C4-2B (cell line): ENCODE results near the gene ADAMTS19.

Experiments
- H3K27ac ChIP-seq: fragments of 450-650 bp; 2 replicates; pipeline ENCODE4 v1.5.1; 2017
- CTCF ChIP-seq: fragments of 450-650 bp; conservative IDR thresholded peaks from 2 replicates; pipeline ENCODE4 v1.5.1; 2017; ENCODE audit warnings: mild to moderate bottlenecking
- ZFX ChIP-seq: fragments of 450-650 bp; IDR thresholded peaks from 2 replicates; pipeline ENCODE4 v1.6.1; 2017

ADAMTS19 gene

GRCh38 chr5:129431406-129431805 lies 28.7 kb upstream of the ADAMTS19 start:
- no peak for TF ChIP-seq ZFX
- no peak for TF ChIP-seq CTCF
- H3K27ac ChIP-seq: no peak overlapping the region

GRCh38 chr5:129438322-129438721 lies 21.8 kb upstream of the ADAMTS19 start:
- no peak for TF ChIP-seq ZFX
- no peak for TF ChIP-seq CTCF
- no peak overlapping the region for H3K27ac ChIP-seq

- TF ChIP-seq ZFX: no peak
- no peak overlapping the region for H3K27ac ChIP-seq
Measured at GRCh38 chr5:129440424-129440823, 19.7 kb upstream of the ADAMTS19 start.

- H3K27ac ChIP-seq: no peak overlapping the region
- TF ChIP-seq CTCF: no peak
- TF ChIP-seq ZFX: no peak
Measured at GRCh38 chr5:129441096-129441495, 19.0 kb upstream of the ADAMTS19 start.

GRCh38 chr5:129445379-129445778 lies 14.7 kb upstream of the ADAMTS19 start:
- TF ChIP-seq CTCF (no peak), ZFX (no peak)
- H3K27ac ChIP-seq: no peak overlapping the region

GRCh38 chr5:129447968-129448367 lies 12.1 kb upstream of the ADAMTS19 start:
- no peak overlapping the region for H3K27ac ChIP-seq
- TF ChIP-seq CTCF (no peak), ZFX (no peak)

GRCh38 chr5:129448654-129449053 lies 11.4 kb upstream of the ADAMTS19 start:
- TF ChIP-seq CTCF: no peak
- no peak for TF ChIP-seq ZFX
- H3K27ac ChIP-seq: no peak overlapping the region

- H3K27ac ChIP-seq: no peak overlapping the region
- TF ChIP-seq ZFX (no peak), CTCF (no peak)
Measured at GRCh38 chr5:129454461-129454860, 5.6 kb upstream of the ADAMTS19 start.
